Tibial artery (tissue), 4 donors: ENCODE measurements around the gene GGCT.
"Not testable (repeated sequence)": the region's sequence is repeated elsewhere in the genome, so short reads cannot be mapped to it uniquely, and the experiment has no call there.

Experiments
- DNase-seq, 2 donors: peaks; one replicate each; pipeline ENCODE4 v3.0.0-alpha.2; 2019
- H3K27ac ChIP-seq, 2 donors: fragments of 200-600 bp; sonication (generic) in 1 of 2; 1 replicate in 1 of 2; 2 replicates in 1 of 2; pipeline ENCODE4 v1.5.1; 2018 to 2019; ENCODE audit warnings: mild to moderate bottlenecking in 1 of 2
- H3K27me3 ChIP-seq, 2 donors: fragments of 200-600 bp; sonication (generic) in 1 of 2; one replicate each; pipeline versions ENCODE4 v1.5.1 to v1.6.0; 2016 to 2019
- H3K36me3 ChIP-seq, 3 donors: fragments of 200-600 bp; sonication (generic) in 2 of 3; one replicate each; pipeline ENCODE4 v1.5.1; 2016 to 2019; ENCODE audit warnings: mild to moderate bottlenecking in 2 of 3
- H3K4me1 ChIP-seq, 4 donors: fragments of 200-600 bp; sonication (generic) in 2 of 4; 1 replicate in 3 of 4; 2 replicates in 1 of 4; pipeline ENCODE4 v1.5.1; 2016 to 2019
- H3K4me3 ChIP-seq, 2 donors: fragments of 200-600 bp; sonication (generic) in 1 of 2; 1 replicate in 1 of 2; 2 replicates in 1 of 2; pipeline ENCODE4 v1.5.1; 2018 to 2019; ENCODE audit warnings: mild to moderate bottlenecking in 2 of 2
- H3K9me3 ChIP-seq, 3 donors: fragments of 200-600 bp; sonication (generic) in 1 of 3; one replicate each; pipeline ENCODE4 v1.5.1; 2016 to 2019
- intact Hi-C: fragments of 100-400 bp; cut with DNase I; formaldehyde crosslinking; loops from one replicate; pipeline ENCODE4 v1.15.0; 2023; ENCODE audit warnings: low total_unique reads
- TF ChIP-seq, protein P1 (sequence below), 2 experiments: fragments of 200-600 bp in 1 of 2; fragments of 450-650 bp in 1 of 2; IDR thresholded peaks; one replicate each; pipeline ENCODE4 v1.5.1; 2017 to 2019; ENCODE audit warnings: antibody characterized with exemption in 2 of 2, mild to moderate bottlenecking in 1 of 2, moderate library complexity in 1 of 2

Gene GGCT

DNA sequence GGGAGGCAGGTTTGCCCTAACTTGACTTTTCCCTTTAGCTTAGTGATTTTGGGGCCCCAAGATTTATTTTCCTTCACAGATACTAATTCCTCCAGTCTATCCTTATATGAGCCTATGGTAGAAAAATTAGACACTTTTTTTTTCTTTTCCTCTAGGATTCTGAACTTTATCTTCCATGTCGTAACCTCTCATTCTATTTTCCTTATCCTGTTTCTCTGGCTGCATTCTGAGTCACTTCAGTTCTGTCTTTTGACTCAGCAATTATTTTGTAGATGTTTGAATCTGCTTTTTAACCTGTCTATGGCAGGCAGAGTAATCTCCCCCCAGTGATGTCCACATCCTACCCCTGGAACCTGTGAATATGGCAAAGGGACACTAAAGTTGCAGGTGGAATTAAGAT lies 19.0 kb downstream of the GGCT start:
- H3K9me3 ChIP-seq = no peaks in the 10 kb centered on the region
- intact Hi-C loops = no loop called here
- TF ChIP-seq, protein P1, sequence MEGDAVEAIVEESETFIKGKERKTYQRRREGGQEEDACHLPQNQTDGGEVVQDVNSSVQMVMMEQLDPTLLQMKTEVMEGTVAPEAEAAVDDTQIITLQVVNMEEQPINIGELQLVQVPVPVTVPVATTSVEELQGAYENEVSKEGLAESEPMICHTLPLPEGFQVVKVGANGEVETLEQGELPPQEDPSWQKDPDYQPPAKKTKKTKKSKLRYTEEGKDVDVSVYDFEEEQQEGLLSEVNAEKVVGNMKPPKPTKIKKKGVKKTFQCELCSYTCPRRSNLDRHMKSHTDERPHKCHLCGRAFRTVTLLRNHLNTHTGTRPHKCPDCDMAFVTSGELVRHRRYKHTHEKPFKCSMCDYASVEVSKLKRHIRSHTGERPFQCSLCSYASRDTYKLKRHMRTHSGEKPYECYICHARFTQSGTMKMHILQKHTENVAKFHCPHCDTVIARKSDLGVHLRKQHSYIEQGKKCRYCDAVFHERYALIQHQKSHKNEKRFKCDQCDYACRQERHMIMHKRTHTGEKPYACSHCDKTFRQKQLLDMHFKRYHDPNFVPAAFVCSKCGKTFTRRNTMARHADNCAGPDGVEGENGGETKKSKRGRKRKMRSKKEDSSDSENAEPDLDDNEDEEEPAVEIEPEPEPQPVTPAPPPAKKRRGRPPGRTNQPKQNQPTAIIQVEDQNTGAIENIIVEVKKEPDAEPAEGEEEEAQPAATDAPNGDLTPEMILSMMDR (IDR thresholded peaks at IDR 0.05) = no peak
- no peak overlapping the region for H3K4me3 ChIP-seq
- DNase-seq = no peak
- no peaks in the 10 kb centered on the region for H3K4me1 ChIP-seq
- no peak overlapping the region for H3K27ac ChIP-seq
- no peaks in the 10 kb centered on the region for H3K27me3 ChIP-seq
- no peaks in the 10 kb centered on the region for H3K36me3 ChIP-seq

DNA sequence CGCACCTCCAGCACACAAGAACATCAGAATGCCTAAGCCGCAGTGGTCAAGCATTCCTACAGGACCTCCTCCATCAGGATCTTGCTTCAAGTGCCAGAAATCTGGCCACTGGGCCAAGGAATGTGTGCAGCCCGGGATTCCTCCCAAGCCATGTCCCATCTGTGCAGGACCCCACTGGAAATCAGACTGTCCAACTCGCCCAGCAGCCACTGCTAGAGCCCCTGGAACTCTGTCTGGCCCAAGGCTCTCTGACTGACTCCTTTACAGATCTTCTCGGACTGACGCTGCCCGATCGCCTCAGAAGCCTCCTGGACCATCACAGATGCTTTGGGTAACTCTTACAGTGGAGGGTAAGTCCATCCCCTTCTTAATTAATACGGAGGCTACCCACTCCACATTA lies 23.2 kb downstream of the GGCT start:
- H3K27me3 ChIP-seq, H3K9me3 ChIP-seq, DNase-seq, H3K4me3 ChIP-seq, H3K27ac ChIP-seq, H3K36me3 ChIP-seq, intact Hi-C loops: not testable (repeated sequence)
- H3K4me1 ChIP-seq = peaks cover 0 to 26% (median 18%) of the 10 kb centered on the region in 4 donors

DNA sequence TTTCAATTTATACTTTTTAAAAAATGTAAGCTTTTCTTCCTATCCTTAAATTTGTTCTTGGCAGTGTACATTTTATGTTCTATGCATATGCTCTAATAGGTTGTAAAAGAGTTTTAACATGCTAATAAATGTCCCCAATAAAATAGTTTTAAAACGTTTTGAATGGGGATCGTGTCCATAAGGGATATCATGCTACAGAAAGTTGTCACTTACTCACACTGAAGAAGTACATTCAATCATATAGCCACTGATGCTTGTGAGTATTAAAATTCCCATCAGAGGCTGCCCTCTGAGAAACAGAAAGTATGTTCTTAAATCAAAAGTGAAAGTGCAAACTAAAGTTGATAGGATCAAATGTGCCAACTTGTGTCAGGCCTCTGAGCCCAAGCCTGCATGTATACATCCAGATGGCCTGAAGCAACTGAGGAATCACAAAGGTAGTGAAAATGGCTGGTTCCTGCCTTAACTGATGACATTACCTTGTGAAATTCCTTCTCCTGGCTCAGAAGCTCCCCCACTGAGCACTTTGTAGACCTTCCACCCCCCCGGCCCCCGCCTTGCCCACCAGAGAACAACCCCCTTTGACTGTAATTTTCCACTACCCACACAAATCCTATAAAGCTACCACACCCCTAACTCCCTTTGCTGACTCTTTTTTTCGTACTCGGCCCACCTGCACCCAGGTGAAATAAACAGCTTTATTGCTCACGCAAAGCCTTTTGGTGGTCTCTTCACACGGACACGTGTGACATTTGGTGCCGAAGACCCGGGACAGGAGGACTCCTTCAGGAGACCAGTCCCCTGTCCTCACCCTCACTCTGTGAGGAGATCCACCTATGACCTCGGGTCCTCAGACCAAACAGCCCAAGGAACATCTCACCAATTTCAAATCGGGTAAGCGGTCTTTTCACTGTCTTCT lies 25.2 kb downstream of the GGCT start:
- intact Hi-C loops = no loop called here
- Histone ChIP-seq H3K36me3 (no peaks in the 10 kb centered on the region), H3K27me3 (no peaks in the 10 kb centered on the region), H3K27ac (peak overlapping the region; percentile 87 to 95), H3K9me3 (no peaks in the 10 kb centered on the region), H3K4me1 (peaks cover 0 to 45% (median 22%) of the 10 kb centered on the region in 4 donors), H3K4me3 (peak overlapping the region; percentile 69 to 81)
- TF ChIP-seq, protein P1 (IDR thresholded peaks at IDR 0.05) = no peak
- no peak for DNase-seq

DNA sequence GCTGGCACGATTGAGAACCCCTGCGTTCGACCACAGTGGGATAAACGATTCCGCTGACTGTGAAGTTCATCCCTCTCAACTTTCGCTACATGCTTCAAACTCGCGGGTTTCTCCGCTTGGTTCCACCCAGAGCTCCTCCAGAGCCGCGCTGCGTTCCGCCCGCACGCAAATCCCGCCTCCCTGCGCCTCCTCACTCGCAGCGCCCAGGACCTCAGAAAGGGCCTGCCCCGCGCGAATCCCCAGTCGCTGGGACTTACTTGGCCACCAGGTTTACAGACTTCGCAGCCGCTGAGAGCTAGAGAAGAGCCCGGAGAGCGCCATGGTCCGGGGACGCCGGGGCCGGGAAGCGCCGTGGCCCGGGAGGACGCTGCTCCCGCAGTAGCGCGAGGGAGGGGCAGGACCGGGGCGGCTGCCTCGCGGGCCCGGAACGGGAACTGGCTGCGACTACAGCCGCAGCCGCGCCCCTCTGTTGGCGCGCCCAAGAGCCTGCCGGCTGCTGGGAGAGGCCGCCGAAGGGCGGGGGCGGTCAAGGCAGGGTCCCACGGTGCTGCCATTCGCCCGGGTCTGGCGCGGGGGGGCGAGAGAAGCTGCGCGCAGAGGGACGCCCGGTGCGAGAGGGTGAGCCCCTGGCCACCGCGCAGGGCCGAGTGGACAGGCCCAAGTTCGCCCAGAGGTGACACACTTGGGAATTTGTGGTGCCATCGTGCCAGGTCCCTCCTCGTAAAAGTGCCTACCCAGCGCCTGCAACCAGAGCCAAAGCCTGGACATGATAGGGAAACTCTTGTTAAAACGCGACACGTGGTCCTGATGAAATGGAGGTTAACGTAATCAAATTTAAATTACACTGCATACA lies 26.1 kb downstream of the GGCT start, which contains the start of gene NOD1:
Gene NOD1, minus strand, starts transcription at position 436 of the 853 bp plus-strand sequence. CDS start 21,863 bp downstream, outside the sequence.
- peak within 1 kb of the TSS; percentile 69 to 81 for H3K4me3 ChIP-seq
- no peaks in the 10 kb centered on the region for H3K27me3 ChIP-seq
- DNase-seq = peak; percentile 70 to 87
- H3K4me1 ChIP-seq = peaks cover 0 to 54% (median 25%) of the 10 kb centered on the region in 4 donors
- intact Hi-C loops = no loop called here
- no peaks in the 10 kb centered on the region for H3K9me3 ChIP-seq
- H3K27ac ChIP-seq = peak within 1 kb of the TSS; percentile 87 to 95
- H3K36me3 ChIP-seq = no peaks in the 10 kb centered on the region
- TF ChIP-seq, protein P1 (IDR thresholded peaks at IDR 0.05) = no peak

DNA sequence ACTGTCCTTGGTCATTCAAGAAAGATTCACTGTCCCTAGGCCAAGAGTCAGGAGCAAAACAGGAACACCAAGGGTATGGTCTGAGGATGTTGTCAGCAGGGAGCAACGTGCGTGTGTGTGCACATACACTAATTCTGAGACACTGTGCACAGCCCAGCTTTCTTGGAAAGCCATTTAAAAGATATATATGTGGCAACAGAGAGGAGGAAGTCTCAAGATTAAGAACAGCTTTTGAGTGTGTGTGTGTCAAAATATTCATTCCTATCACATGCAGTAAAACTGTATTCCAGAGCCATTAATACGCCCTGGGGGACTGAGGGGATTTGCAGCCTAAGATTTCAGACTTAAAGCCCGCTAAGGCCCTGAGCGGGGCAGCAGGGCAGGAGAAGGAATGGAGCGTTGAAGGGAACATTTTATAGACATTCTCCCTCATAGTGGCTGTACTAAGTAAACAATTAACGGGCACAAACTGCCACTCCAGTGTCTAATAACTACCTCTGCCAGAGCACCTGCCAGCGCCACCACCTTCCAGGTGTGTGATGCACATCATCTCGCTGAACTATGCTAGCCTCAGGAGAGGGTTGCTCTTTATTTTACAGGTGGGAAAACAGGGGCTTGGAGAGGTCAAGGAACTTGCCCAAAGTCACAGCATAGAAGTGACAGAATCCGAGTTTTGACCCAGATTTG lies 28.0 kb downstream of the GGCT start:
- intact Hi-C loops = no loop called here
- Histone ChIP-seq H3K27me3 (no peaks in the 10 kb centered on the region), H3K9me3 (no peaks in the 10 kb centered on the region), H3K4me3 (no peak overlapping the region), H3K36me3 (no peaks in the 10 kb centered on the region), H3K27ac (peak overlapping the region in 1 of 2 donors; percentile 8), H3K4me1 (peaks cover 0 to 72% (median 37%) of the 10 kb centered on the region in 4 donors)
- TF ChIP-seq, protein P1 (IDR thresholded peaks at IDR 0.05) = no peak
- DNase-seq = no peak
